Cerebellar nuclear complex (tissue), 1 donor: Measurements from ENCODE around the gene MYORG.
"Not testable (repeated sequence)": the region's sequence is repeated elsewhere in the genome, so short reads cannot be mapped to it uniquely, and the experiment has no call there.

Experiments used
- DNase-seq, 2 experiments: peaks; one replicate each; lab custom pipeline; 2025; lab: John Stamatoyannopoulos, UW

The MYORG gene

DNA sequence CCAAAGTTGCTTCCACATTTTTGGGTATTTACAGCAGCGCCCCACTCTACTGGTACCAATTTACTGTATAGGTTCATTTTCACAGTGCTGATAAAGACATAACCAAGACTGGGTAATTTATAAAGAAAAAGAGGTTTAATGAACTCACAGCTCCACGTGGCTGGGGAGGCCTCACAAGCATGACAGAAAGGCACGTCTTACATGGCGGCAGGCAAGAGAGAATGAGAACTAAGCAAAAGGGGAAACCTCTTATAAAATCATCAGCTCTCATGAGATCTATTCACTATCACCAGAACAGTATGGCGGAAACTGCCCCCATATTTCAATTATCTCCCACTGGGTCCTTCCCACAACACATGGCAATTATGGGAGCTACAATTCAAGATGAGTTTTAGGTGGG is 7.9 kb downstream of the MYORG start:
- not testable (repeated sequence) for DNase-seq

DNA sequence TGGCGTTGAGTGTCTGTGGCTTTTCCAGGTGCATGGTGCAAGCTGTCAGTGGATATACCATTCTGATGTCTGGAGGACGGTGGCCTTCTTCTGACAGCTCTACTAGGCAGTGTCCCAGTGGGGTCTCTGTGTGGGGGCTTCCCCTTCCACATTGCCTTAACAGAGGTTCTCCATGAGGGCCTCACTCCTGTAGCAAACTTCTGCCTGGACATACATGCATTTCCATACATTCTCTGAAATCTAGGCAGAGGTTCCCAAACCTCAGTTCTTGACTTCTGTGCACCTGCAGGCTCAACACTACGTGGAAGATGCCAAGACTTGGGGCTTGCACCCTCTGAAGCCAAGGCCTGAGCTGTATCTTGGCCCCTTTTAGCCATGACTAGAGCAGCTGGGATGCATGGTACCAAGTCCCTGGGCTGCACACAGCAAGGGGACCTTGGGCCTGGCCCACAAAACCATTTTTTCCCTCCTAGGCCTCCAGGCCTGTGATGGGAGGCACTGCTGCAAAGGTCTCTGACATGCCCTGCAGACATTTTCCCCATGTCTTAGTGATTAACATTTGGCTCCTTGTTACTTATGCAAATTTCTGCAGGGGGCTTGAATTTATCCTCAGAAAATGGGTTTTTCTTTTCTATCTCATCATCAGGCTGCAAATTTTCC is 8.8 kb downstream of the MYORG start:
- not testable (repeated sequence) for DNase-seq

DNA sequence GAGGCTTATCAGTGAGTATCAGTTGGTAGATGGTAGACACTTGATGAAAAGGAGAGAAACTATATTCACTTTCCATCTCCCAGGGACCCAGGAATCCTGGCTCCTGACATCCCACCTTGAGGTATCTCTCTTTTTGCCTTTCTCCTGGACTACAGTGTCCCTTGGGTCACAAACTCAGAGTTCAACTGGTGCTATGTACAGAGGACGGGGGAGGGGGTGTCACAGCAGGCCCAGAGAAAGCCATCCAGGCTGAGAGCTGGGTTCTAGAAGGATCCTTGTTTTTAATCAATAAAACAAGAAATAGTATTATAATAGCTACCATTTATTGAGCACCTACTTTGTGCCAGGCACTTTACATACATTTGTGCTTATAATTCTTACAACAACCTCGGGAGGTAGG is 10.3 kb downstream of the MYORG start:
- DNase-seq = no peak

DNA sequence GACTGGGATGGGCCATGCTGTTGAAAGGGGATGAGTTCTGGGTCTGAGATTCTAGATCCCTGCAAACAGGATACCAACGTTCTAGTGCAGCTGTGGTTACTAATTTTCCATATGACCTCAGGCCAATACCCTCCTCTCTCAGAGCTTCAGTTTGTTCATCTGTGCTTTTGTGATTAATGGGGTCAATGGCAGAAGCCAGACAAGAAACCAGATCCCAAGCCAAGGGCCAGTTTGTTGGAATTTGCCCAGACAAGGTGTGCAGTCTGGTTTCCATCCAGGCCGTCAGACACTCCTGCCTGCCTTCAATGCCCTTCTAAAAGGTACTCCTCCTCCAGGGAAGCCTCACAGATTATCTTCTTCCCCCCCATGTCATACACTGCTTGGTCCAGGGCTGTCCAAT is 11.4 kb downstream of the MYORG start:
- DNase-seq = no peak

DNA sequence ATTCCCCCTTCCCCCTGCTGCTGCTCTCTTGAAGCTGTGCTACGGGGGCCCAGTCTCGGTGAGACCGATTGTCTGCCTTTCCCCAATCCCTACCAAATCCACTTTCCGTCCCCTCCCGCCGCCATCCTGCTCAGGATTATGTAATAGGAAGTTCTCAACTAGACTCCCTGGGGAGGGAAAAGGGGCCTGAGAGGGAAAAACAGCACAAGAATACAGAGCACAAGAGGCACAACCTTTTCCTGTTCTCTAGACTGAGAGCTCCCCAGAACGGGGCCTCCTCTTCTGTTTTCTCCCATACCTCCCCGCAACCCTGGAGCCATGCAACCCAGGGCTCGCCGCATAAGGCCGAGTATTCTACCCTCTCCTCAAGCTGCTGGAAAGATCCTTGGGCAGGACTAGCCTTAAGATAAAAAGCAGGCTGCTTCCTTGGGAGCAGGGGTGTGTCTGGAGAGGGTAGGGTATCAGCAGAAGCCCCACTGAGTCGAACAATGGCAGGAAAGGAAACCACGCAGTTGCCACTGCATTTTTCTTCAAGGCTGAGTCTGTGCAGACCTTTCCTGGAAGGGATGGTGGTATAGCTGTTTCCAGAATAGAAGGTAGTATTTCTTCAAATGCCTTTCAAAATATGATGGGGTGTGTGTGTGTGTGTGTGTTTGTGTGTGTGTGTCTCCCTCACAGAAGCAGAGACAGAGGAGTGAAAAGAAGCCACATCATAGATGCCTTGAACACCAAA is 12.9 kb downstream of the MYORG start:
- no peak for DNase-seq

DNA sequence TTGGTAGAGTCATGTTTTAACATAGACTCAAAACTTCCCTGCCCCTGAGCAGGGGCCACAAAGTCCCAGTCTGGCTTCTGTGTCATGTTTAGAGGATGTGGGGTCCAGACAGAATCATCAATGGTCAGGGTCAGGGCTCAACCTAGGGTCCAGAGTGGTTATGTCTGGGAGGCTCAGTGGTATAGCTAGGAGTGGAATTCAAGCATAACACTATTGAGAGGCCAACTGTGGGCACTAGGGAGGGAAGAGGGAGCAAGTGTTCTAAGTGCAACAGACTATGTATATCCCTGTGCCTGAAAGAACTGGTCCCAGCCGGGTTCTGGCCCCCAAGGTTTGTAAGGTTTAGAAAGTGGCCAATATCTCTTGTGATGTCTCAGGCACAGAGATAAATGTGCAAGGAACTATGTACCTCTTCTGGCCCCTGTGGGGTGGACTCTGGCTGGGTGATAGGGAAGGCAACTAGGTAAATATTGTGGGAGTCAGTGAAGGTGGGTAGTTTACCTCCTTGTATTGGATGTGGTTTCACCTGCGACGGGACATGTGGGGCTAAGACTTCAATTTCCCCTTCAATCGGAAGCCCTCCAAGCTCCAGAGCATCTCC is 14.0 kb downstream of the MYORG start:
- DNase-seq = no peak

DNA sequence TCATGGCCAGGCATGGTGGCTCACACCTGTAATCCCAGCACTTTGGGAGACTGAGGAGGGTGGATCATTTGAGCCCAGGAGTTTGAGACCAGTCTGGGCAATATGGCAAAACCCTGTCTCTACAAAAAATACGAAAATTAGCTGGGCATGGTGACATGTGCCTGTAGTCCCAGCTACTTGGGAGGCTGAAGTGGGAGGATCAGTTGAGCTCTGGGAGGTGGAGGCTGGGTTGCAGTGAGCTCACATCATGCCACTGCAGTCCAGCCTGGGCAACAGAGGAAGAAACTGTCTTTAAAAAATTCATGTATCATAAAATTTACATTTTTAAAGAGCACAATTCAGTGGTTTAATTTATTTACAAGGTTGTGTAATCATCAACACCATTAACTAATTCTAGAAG is 23.7 kb downstream of the MYORG start:
- DNase-seq = not testable (repeated sequence)

DNA sequence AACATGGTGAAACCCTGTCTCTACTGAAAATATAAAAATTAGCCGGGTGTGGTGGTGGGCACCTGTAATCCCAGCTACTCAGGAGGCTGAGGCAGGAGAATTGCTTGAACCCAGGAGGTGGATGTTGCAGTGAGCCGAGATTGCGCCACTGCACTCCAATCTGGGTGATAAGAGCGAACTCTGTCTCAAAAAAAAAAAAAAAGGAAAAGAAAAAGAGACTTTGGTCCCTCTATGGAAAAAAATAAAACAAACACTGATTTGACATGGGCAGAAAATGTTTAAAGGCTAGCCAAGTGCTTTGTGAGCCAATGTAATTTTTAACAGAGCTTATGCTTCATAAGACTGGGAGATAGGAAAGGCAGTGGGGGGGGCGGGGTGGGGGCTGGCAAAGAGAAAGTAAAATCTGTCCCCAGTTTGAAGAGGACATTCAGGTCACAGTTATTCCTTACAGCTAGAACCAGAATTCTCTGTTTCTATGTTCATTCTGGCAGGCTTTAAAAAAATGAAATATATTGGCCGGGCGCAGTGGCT is 24.5 kb downstream of the MYORG start:
- DNase-seq = not testable (repeated sequence)

DNA sequence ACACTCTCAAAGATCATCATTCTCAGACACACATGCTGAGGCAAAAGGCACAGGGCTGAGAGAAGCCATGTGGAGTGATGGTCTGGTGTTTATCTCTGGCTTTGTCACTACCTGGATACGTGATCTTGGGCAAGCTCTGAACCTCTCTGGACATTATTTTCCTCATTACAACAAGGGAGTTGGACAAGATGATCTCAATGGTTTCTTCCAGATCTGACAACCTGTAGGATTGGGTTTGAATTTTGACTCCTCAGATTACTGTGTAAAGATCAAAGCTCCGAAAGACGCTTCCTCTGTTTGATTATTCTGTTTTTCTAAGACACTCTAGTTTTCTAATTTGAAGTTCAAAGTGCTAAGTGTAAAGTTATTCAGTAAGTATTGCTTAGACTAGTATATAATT is 27.4 kb downstream of the MYORG start:
- DNase-seq = no peak

DNA sequence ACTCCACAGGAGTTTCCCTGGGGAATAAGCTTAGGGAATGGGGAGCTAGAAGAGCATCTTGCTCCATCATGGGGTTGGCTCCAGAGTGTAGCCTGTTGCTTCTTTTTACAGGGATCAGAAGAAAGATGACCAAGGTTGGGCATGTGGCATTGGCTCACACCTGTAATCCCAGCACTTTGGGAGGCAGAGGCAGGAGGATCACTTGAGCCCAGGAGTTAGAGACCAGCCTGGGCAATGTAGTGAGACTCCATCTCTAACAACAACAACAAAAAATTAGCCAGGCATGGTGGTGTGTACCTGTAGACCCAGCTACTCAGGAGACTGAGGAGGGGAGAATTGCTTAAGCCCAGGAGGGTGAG is 28.9 kb downstream of the MYORG start:
- no peak for DNase-seq

DNA sequence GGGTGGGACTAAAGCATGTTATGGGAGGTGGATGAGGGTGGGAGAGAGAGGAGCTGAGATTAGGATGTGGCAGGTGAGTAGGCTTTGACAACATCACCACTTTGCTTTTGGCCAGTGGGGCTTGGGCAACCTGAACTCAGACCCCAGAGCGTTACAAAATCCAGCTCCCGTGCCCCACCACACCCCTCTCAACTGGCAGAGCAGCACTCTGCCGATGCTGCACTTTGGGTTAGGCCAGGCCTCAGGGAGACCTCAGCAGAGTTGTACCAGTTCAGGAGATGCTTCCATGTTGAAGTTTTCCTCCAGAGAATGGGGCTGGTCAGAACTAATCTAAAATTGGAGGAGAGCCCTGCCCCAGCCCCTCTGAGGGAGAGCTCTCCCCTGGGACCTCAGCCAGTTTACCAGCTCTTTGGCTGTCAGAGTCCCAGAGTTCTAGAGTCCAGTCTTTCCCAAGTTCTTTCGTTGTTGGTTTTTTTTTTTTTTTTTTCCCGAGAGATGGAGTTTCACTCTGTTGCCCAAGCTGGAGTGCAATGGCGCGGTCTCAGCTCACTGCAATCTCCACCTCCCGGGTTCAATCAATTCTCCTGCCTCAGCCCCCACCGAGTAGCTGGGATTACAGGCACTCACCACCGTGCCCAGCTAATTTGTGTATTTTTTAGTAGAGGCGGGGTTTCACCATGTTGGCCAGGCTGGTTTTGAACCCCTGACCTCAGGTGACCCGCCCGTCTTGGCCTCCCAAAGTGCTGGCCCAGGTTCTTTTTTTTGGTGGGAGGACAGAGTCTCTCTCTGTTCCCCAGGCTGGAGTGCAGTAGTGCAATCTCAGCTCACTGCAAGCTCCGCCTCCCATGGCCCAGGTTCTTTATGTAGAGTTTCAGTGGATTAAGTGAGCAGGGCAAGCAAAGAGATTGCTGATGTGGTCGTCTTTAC is 29.6 kb downstream of the MYORG start:
- DNase-seq = no peak

DNA sequence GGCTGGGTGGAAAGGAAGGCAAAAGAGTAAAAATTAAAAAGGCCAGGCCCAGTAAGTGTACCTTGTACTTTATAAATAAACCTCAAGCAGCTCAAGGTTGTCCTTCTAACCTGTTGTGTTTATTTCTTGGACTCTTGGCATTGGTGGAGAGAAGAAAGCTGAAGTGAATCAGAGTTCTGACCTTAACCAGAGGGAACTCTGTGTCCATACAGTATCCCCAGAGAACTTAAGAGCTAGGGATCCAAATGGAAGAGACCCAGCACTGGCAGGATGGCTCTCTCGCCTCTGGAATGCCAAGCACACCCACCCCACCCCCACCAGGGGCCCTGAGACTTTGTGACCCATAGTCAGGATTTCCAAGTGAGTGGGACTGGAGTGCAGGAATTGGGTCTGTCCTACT is 33.1 kb downstream of the MYORG start:
- DNase-seq = no peak

DNA sequence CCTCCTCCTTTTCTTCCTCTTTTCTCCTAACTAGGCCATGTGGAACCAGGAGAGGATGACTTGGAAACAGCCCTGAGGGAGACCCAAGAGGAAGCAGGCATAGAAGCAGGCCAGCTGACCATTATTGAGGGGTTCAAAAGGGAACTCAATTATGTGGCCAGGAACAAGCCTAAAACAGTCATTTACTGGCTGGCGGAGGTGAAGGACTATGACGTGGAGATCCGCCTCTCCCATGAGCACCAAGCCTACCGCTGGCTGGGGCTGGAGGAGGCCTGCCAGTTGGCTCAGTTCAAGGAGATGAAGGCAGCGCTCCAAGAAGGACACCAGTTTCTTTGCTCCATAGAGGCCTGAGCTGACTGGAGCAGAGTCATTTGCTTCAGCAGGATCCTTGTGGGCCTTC is 33.6 kb downstream of the MYORG start:
- no peak for DNase-seq

DNA sequence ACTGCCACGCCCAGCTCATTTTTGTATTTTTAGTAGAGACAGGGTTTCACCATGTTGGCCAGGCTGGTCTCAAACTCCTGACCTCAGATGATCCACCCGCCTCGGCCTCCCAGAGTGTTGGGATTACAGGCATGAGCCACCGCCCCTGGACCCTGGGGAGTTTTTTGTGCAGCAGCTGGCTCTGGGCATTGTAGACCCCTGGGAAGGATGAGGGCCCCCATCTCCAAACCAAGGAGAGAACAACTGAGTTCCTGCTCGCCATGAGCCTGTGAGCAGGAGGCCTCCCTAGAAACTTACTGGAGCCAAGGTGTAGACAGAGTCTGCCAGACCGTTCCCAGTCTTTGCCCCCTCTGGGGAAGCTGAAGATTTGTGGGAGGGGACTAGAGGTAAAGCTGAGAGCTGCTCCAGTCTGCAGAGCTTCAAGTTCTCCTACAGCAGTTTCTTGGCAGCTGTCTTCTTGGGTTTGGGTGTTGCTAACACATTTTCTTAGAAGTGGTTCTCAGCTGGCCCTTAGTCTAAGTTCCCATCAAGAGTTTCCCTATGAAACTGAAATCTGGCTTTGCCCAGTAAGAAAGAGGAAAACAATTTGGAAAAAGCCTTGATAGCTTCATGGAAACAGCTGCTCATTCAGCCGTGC is 34.9 kb downstream of the MYORG start:
- no peak for DNase-seq

DNA sequence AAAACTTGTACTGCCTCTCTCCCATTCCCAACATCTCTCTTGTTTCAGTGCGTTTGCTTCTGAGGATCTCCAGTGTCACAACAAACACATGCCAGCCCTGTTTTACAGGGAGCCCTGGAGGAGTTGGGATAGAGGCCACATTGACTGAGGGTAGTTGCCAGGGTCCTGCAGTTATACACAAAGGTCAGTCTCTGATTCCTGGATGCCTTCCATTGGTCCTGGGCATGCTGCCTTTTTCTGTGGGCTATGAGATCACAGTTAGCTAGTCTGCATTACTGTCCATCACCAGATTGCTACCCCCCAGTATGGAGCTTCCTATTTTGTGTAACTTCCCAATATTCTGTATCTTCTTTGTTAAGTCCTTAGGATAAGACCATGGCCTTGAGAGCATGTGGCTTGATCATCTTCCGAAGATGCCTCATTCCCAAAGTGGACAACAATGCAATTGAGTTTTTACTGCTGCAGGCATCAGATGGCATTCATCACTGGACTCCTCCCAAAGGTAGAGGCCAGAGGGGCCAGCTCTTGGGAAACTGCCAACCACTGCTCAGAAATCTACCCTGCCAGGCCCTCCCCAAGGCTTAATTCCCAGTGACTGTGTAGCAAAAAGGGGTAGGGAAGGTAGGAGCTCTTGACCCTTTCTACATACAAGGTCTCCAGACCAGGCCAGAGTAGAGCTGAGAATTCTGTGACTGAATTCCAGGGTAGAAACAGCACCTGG is 37.9 kb downstream of the MYORG start:
- DNase-seq = peak in 1 of 2 experiments; percentile 29

DNA sequence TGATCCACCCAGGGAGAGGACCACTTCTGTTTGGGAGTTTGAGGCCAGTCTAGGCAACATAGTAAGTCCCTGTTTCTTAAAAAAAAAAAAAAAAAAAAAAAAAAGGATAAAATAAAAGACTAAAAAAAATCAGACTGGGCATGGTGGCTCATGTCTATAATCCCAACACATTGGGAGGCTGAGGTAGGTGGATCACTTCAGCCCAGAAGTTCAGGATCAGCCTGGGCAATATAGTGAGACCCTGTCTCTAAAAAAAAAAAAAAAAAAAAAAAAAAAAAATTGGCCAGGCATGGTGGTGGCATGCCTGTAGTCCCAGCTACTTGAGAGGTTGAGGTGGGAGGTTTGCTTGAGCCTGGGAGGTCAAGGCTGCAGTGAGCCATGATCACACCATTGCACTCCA is 38.6 kb downstream of the MYORG start:
- not testable (repeated sequence) for DNase-seq

DNA sequence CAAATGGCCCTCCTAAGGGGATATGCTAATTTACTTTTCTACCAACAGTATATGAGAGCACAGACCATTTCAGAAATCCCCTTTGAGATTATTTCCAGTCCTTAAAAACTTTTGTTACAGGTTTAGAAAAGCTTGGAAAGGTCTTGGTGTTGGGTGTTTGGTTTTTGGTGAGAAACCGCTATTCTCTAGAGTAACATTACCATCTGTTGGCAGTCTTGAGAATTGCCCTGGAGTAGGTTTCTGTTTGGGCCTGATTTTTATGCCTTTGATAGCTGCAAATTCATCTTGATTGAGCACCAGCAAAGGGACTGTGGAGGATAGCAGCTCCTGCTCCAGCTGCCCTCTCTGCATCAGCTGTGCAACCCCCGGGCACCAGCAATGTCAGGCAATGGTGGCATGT is 39.3 kb downstream of the MYORG start:
- no peak for DNase-seq

DNA sequence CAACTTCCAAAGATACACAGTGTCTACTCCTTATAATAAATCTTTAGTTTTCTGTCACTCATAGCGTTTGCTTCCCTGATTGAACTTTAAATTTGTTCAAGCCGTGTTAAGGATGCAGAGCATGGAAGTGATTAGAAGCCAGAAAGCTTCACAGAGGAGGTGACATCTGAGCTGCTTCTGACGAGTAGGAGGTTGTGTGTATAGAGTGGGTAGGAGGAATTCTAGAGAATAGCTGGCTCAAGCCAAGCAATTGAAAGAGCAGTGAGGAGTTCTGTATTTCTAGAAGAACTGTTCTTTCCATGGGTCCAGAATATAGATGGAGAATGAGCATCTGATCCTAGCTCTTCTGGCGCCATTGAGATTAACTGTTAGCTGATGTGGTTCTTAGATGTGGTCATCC is 41.3 kb downstream of the MYORG start:
- no peak for DNase-seq

DNA sequence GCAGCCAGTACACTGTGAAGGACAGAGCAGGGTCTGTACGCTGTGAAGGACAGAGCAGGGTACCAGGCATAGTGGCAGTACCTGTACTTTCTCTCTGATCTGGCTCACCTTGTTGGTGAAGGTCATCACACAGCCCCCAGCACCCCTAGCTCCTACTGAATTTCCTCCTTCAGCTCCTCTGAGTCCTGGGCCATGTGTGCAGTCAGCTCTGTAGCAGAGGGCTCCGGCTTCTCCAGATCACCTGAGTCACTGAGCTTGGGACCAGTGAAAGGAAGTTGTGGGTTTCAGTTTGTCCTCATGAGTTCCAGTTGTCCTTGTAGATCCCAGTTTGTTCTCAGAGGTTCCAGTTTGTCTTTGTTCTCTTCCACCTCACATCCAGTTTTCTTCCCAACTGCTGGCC is 41.8 kb downstream of the MYORG start:
- DNase-seq = no peak

DNA sequence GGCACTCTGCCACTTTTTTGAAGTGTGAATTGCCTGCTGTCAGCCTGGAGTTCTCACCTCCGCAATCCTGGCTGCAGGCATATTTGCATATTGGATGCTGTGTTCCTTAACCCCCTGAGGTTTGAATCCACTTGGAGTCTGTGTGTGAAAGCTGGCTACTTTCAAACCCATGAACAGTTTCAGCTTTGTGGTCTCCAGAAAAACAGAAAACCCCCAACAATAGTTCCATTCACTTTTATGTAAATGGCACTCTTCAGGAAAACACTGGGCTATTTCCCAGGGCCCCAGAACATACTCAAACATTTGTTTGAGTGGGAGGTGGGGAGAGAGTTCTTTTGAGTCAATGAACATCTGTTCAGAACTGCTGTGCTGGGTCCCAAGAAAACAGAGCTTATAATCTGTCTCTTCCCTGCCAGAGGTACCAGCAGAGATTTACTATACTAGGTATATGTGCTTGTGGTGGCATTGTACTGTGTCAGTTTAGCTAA is 42.3 kb downstream of the MYORG start:
- DNase-seq = no peak

DNA sequence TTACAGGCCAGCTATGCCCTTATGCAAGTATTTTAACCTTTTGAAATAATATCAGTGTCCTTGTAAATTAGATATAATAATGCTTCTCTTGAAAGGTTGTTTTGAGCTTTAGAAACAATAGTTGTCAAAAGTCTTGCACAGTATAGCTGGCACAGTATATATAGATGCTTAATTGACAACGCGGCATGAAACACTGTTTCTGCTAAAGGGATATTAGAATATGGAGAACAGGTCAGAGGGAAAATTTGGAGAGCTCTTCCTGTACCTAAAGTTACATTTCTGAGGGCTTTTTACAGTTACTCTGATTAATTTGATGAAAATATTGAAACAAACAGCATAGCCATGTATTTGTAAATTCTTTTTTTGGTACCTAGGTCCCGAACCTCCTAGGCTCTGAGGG is 42.9 kb downstream of the MYORG start:
- DNase-seq = no peak
